Measurements from ENCODE around the gene TMOD1.

- TF ChIP-seq MAFK (IDR thresholded peaks at IDR 0.05; ENCODE audit: low read depth, low read length), result no peak
- TF ChIP-seq CTCF (IDR thresholded peaks at IDR 0.05; ENCODE audit: control extremely low read depth in 1 of 3, insufficient read depth in 1 of 3, low read depth in 1 of 3, low read length in 3 of 3), result no peak
- no peak for TF ChIP-seq BRCA1 (IDR thresholded peaks at IDR 0.05; ENCODE audit: low read depth, low read length)
- TF ChIP-seq RAD21 (IDR thresholded peaks at IDR 0.05 in 1 of 2, conservative IDR thresholded peaks at IDR 0.05 in 1 of 2; ENCODE audit: low read depth in 2 of 2, low read length in 2 of 2), result no peak
- TF ChIP-seq SIRT6 (IDR thresholded peaks at IDR 0.05; ENCODE audit: low read length), result no peak
- no peak for TF ChIP-seq EP300 (IDR thresholded peaks at IDR 0.05; ENCODE audit: borderline replicate concordance in 1 of 2, low read depth in 2 of 2, low read length in 2 of 2)
- TF ChIP-seq SIN3A (conservative IDR thresholded peaks at IDR 0.05 in 1 of 2, IDR thresholded peaks at IDR 0.05 in 1 of 2; ENCODE audit: low read depth in 1 of 2, low read length in 2 of 2), result no peak
- TF ChIP-seq EZH2 (IDR thresholded peaks at IDR 0.05; ENCODE audit: low read depth, low read length, severe bottlenecking), result no peak
- TF ChIP-seq MAX (IDR thresholded peaks at IDR 0.05), result no peak
These were observed 2.4 kb downstream of the TMOD1 start for GRCh38 chr9:97503862-97504210.

Measured in H1 (cell line).